MG63 (cell line): Measurements from ENCODE around the gene PRDX5. TPM values are rescaled to one million over a fixed set of nuclear protein-coding genes. Genes with fewer than 3 reads are reported as not detected.
A peak's percentile ranks its signal among the peaks of the same experiment; 100 is the strongest.

ENCODE experiments used
- DNase-seq: peaks from one replicate; pipeline ENCODE4 v3.0.0-alpha.2; 2020
- H3K27me3 ChIP-seq: fragments of 250-450 bp; sonication (Bioruptor Pico); 2 replicates; pipeline ENCODE4 v1.5.1; 2020; ENCODE audit warnings: mild to moderate bottlenecking, moderate library complexity
- H3K36me3 ChIP-seq: fragments of 250-450 bp; sonication (Bioruptor Pico); 2 replicates; pipeline ENCODE4 v1.5.1; 2020; ENCODE audit warnings: mild to moderate bottlenecking, moderate library complexity
- H3K4me3 ChIP-seq: fragments of 250-450 bp; sonication (Bioruptor Pico); 2 replicates; pipeline ENCODE4 v1.5.1; 2020; ENCODE audit warnings: mild to moderate bottlenecking, moderate library complexity
- H3K9me3 ChIP-seq: fragments of 250-450 bp; sonication (Bioruptor Pico); 2 replicates; pipeline ENCODE4 v1.5.1; 2020; ENCODE audit warnings: mild to moderate bottlenecking, moderate library complexity
- total RNA-seq: library from RNA; depleted of rRNA; stranded (reverse); fragments of >200 nt; shearing (Covaris generic); gene quantifications from 2 replicates; pipeline ENCODE4 v1.2.3, GENCODE V29; 2014; ENCODE audit warnings: low replicate concordance; rRNA removed

PRDX5 gene
- 291 and 333 TPM in 2 replicates for total RNA-seq

GRCh38 chr11:64317961-64318765 lies at the start of gene PRDX5:
Gene PRDX5, plus strand, starts transcription at chr11:64318121. Its CDS starts 95 bp downstream, at chr11:64318216.
- H3K36me3 ChIP-seq, result peaks cover 37% of the 10 kb centered on the region
- peak within 1 kb of the TSS; percentile 93 for H3K4me3 ChIP-seq
- no peaks in the 10 kb centered on the region for H3K27me3 ChIP-seq
- peak; percentile 96 for DNase-seq
- H3K9me3 ChIP-seq, result no peaks in the 10 kb centered on the region

GRCh38 chr11:64268893-64269539 lies 48.9 kb upstream of the PRDX5 start:
- H3K4me3 ChIP-seq, result peak overlapping the region; percentile 60
- H3K36me3 ChIP-seq, result peaks cover 10% of the 10 kb centered on the region
- H3K9me3 ChIP-seq, result no peaks in the 10 kb centered on the region
- H3K27me3 ChIP-seq, result no peaks in the 10 kb centered on the region
- peak; percentile 74 for DNase-seq

GRCh38 chr11:64269540-64270220 lies 48.2 kb upstream of the PRDX5 start:
- Histone ChIP-seq H3K27me3 (no peaks in the 10 kb centered on the region), H3K36me3 (peaks cover 10% of the 10 kb centered on the region), H3K4me3 (peak overlapping the region; percentile 60), H3K9me3 (no peaks in the 10 kb centered on the region)
- peak; percentile 99 for DNase-seq

DNA sequence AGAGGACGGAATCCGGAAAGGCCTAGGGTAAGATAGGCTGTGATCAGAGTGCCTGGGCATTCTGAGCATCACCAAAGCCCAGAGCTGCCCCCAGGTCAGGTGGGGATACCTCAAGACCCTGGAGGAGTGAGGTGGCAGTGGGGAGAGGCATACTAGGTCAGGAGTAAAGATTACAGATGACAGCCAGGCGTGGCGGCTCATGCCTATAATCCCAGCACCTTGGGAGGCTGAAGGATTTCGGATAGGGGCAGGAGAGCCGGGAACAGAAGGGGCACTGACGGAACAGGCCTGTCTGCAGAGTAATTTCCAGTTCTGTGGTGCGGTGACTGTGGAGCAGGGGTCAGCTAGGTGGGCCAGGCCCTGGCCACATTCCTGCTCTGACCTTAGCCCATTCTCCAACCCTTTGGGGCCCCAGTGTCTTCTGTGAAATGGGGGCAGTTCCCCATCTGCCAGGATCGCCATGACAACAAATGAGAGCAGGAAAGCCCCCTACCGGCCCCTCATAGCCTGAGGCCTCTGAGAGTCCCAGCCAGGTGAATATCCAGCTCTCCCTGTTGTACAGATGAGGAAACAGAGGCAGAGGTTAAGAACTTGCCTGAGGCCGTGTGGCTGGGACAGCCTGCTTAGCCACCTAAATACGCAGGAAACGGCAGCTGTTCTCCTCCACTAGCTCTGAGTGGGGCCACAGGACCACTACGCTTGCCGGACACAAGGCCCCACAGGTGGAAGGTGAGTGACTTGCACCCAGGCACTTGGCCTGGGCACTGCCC lies 42.7 kb upstream of the PRDX5 start:
- no peak overlapping the region for H3K4me3 ChIP-seq
- no peak for DNase-seq
- H3K36me3 ChIP-seq, result peaks cover 23% of the 10 kb centered on the region
- no peaks in the 10 kb centered on the region for H3K9me3 ChIP-seq
- no peaks in the 10 kb centered on the region for H3K27me3 ChIP-seq

- Histone ChIP-seq H3K9me3 (no peaks in the 10 kb centered on the region), H3K36me3 (peaks cover 26% of the 10 kb centered on the region), H3K4me3 (no peak overlapping the region), H3K27me3 (no peaks in the 10 kb centered on the region)
- DNase-seq, result no peak
These were observed 42.1 kb upstream of the PRDX5 start for GRCh38 chr11:64275841-64276240.

DNA sequence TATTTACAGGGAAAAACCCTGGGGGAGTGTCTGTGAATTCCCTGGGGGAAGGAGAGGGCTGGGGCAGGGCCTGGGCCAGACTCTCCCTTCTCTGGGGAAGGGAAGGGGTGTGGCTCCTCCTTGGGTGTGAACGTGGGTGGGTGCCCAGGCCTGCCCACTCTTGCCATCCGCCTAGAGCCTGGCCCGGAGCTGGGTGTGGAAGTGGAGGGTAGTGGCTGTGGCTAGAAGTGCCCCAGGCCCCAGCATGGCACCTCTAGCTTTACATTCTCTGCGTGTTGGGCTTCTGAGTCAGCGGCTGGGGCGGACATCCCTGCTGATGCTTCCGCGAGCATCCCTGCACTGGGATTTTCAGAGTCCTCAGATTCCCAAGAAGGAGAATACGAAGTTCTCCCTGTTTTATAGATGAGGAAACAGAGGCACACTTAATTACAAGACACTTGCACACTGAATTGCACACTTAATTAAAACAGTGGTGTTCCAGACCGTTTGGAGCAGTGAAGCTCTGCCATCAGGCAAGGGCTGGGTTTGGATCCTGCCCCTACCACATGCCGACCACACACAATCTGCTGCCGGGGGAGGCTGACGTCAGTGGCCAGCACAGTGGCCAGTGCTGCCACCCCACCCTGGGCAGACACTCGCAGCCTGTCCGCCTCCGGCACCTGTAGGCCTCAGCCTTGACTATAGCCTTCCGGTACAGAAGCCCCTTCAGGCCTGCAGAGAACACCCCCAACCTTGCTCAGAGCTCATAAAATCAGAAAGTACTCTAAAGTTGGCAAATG lies 41.1 kb upstream of the PRDX5 start:
- H3K4me3 ChIP-seq, result no peak overlapping the region
- H3K36me3 ChIP-seq, result peaks cover 24% of the 10 kb centered on the region
- DNase-seq, result peak; percentile 95
- H3K27me3 ChIP-seq, result no peaks in the 10 kb centered on the region
- no peaks in the 10 kb centered on the region for H3K9me3 ChIP-seq

DNA sequence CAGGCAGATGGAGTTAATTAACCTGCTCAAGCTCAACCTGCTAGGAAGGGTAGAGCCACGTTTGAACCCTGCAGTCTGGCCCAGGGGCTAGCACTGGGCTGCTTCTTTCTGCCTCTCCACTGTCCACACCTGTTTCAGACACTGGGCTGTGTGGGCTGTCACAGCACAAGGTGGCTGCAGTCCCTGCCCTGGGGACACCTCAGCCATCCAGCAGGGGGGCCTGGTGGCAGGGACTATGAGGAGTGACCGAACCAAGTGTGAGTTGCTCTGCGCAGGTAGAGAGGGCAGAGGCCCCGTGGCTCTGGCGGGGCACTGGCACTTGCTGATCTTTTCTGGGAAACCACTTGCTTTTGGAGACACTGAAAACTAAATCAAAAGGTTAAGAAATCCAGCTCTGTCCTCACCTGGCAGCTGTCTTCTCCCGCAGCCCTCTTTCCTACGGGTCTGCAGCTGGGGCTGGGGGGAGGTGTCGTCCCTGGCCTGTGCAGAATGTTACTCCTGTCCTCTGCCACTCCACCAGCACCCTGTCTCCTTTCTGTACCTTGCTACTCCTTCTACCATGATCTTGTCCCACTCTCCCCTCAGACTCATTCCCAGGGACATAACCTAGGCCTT lies 39.2 kb upstream of the PRDX5 start:
- Histone ChIP-seq H3K36me3 (peaks cover 34% of the 10 kb centered on the region), H3K4me3 (no peak overlapping the region), H3K9me3 (no peaks in the 10 kb centered on the region), H3K27me3 (no peaks in the 10 kb centered on the region)
- DNase-seq, result no peak

- peaks cover 26% of the 10 kb centered on the region for H3K36me3 ChIP-seq
- DNase-seq, result no peak
- H3K27me3 ChIP-seq, result no peaks in the 10 kb centered on the region
- H3K9me3 ChIP-seq, result no peaks in the 10 kb centered on the region
- no peak overlapping the region for H3K4me3 ChIP-seq
These were observed 35.8 kb upstream of the PRDX5 start for GRCh38 chr11:64281957-64282770.

DNA sequence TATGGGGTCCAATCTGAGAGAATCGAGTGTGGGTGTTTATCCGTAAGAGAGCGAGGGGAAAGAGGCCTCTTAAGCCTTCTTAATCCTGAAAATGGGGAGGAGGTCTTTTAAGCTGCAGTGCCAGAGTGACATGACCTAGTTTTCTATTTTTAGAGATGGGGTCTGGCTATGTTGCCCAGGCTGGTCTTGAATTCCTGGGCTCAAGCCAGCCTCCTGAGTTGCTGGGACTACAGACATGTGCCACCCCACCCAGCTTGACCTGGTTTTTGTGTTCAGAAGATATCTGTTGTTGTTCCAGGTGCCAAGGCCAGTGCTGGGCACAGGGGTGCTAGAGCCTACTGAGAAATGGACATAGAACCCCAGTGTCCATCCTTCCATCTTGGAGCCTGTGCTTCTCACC lies 34.8 kb upstream of the PRDX5 start:
- Histone ChIP-seq H3K9me3 (no peaks in the 10 kb centered on the region), H3K4me3 (no peak overlapping the region), H3K36me3 (peaks cover 21% of the 10 kb centered on the region), H3K27me3 (no peaks in the 10 kb centered on the region)
- DNase-seq, result no peak

- DNase-seq, result peak; percentile 94
- Histone ChIP-seq H3K9me3 (no peaks in the 10 kb centered on the region), H3K36me3 (peaks cover 18% of the 10 kb centered on the region), H3K4me3 (peak within 1 kb of the TSS; percentile 70), H3K27me3 (no peaks in the 10 kb centered on the region)
These were observed 33.6 kb upstream of the PRDX5 start, which contains the start of gene BAD for GRCh38 chr11:64284048-64284961. Gene BAD, minus strand, starts transcription at chr11:64284665. Its CDS starts 297 bp downstream, at chr11:64284368.

DNA sequence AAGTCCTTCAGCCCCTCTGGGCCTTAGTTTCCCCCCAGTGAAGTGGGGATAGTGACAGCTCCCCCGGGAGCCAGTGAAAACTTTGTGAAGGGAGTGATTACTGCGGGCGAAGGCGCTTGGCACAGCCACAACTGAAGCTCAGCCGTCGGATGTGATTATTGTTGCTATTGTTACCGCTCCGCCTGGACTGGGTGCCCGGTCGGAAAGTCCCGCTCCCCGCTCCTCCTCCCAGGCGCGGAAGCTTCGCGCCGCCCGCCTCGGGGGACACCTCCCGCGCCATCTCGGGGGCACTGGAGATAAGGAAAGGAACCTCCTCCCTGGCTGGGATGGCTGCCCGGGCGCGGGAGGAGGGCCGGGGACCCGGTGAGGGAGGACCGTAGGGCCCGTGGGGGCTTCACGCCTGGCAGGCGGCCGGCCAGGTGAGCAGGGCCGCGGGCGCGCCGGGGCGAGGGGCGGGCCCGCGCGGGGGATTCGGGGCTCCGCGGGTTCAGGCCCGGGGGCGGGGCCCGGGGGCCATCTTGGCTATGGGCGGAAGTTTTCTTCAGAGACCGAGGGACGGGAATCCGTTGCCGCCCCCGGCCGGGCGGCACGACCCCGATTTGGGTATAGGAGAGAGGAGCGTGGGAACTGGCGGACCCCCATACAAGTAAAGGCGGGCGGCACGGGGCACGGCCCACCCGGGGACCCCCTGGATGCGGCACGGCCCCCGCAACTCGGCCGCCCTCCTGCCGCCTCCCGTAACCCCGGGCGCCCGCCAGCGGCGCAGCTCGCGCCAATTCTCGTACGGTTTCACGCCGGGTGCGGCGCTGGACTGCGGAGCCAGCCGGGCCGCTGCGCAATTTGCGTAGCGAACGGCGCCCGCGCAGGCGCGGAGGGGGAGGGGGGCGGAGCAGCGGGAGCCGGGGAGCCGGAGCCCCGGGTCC lies 32.7 kb upstream of the PRDX5 start, which contains the start of gene GPR137:
Gene GPR137 (plus strand): TSS at position 887 of the 923 bp plus-strand sequence. CDS start 677 bp downstream, outside the sequence.
- H3K4me3 ChIP-seq, result peak within 1 kb of the TSS; percentile 70
- no peaks in the 10 kb centered on the region for H3K9me3 ChIP-seq
- H3K36me3 ChIP-seq, result peaks cover 18% of the 10 kb centered on the region
- DNase-seq, result peak; percentile 82
- H3K27me3 ChIP-seq, result no peaks in the 10 kb centered on the region

DNA sequence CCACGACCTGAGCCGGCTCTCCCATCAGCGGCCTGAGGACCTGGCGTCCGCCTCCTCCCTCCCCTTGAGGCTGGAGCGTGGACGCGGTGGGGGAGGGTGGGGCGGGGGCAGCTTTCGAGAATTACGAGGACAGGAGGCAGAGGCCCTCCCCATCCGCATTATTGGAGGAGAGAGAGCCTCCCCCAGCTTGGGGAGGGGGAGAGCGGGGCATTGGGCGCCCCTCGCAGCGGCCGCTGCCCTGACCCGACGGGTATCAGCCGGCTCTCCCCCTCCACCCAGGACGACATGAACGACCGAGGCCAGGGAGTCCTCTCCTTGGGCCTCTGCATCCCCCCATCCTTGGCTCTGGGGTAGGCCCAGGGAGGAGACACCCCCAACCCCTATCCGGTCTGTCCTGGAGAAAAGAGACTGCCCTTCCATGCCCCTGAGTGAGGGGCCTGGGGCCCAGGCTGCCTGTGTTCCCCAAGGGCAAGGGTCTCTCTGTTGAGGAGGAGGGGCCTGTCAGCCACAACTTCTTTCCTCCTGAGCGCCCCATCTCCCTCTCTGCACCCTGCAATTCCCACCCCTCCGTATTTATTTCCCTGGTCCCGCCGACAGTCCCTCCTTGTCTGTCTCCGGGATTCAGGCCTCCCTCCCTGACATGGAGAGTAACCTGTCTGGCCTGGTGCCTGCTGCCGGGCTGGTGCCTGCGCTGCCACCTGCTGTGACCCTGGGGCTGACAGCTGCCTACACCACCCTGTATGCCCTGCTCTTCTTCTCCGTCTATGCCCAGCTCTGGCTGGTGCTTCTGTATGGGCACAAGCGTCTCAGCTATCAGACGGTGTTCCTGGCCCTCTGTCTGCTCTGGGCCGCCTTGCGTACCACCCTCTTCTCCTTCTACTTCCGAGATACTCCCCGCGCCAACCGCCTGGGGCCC lies 31.8 kb upstream of the PRDX5 start:
- no peak for DNase-seq
- Histone ChIP-seq H3K9me3 (no peaks in the 10 kb centered on the region), H3K27me3 (no peaks in the 10 kb centered on the region), H3K4me3 (peak overlapping the region; percentile 70), H3K36me3 (peaks cover 13% of the 10 kb centered on the region)
